ENCODE measurements around the gene SOCS1.

SOCS1 gene

DNA sequence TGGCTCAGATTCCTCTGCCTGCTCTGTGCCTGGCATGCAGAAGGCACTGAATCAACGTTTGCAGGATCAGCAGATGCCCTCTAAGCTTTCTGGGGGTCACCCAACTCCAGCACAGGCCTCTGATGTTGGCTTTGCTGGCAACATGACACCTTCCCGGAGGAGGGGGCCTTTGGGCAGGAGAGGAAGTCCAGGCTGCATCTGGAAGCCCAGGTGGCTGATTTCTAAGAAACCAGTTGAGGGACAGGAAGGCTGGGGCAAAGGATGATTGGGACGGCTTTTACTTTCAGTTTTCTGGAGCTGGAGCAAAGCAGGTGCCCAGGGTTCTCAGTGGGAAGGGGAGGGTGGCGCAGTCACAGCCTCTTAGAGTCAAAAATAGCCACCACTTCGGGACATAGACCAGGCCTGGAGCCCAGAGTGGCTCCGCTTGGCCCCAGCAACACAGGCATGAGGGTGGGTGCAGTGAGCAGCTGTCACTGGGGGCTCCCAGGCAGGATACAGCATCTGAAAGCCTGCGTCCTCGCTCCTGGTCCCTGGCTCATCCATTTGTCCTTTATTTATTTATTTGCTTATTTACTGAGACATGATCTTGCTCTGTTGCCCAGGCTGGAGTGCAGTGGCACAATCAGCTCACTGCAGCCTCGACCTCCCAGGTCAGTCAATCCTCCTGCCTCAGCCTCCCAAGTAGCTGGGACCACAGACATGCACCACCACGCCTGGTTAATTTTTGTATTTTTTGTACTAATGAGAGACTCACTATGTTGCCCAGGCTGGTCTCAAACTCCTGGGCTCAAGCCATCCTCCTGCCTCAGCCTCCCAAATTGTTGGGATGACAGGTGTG lies 15.1 kb downstream of the SOCS1 start:
- Histone ChIP-seq H3K9me3 (ENCODE audit: control insufficient read depth, insufficient read depth, low read length) (no peaks in the 10 kb centered on the region), H3K4me1 (ENCODE audit: control insufficient read depth, low read length) (peaks cover 4% of the 10 kb centered on the region), H3K79me2 (ENCODE audit: control insufficient read depth, low read length) (no peaks in the 10 kb centered on the region), H3K9me2 (replicated peaks; ENCODE audit: control insufficient read depth, low read length) (no peaks in the 10 kb centered on the region), H3K4me3 (ENCODE audit: low read length) (no peak overlapping the region), H3K36me3 (ENCODE audit: control insufficient read depth, low read length) (no peaks in the 10 kb centered on the region), H3K27ac (ENCODE audit: low read depth, low read length) (no peak overlapping the region), H3K27me3 (ENCODE audit: control insufficient read depth, low read length) (peaks cover 39% of the 10 kb centered on the region), H3F3A (ENCODE audit: control insufficient read depth, insufficient read depth) (no peaks in the 10 kb centered on the region), H3K4me2 (ENCODE audit: low read length) (no peak overlapping the region), H4K20me1 (ENCODE audit: control insufficient read depth, insufficient read depth, low read depth, low read length) (no peaks in the 10 kb centered on the region; the same call in 1 of the 2 replicates)
- TF ChIP-seq, protein P1, sequence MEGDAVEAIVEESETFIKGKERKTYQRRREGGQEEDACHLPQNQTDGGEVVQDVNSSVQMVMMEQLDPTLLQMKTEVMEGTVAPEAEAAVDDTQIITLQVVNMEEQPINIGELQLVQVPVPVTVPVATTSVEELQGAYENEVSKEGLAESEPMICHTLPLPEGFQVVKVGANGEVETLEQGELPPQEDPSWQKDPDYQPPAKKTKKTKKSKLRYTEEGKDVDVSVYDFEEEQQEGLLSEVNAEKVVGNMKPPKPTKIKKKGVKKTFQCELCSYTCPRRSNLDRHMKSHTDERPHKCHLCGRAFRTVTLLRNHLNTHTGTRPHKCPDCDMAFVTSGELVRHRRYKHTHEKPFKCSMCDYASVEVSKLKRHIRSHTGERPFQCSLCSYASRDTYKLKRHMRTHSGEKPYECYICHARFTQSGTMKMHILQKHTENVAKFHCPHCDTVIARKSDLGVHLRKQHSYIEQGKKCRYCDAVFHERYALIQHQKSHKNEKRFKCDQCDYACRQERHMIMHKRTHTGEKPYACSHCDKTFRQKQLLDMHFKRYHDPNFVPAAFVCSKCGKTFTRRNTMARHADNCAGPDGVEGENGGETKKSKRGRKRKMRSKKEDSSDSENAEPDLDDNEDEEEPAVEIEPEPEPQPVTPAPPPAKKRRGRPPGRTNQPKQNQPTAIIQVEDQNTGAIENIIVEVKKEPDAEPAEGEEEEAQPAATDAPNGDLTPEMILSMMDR (IDR thresholded peaks at IDR 0.05; ENCODE audit: low read depth, low read length, poor library complexity, severe bottlenecking): no peak
- TF ChIP-seq EZH2phosphoT487 (IDR thresholded peaks at IDR 0.05; ENCODE audit: borderline replicate concordance, low read length): no peak

DNA sequence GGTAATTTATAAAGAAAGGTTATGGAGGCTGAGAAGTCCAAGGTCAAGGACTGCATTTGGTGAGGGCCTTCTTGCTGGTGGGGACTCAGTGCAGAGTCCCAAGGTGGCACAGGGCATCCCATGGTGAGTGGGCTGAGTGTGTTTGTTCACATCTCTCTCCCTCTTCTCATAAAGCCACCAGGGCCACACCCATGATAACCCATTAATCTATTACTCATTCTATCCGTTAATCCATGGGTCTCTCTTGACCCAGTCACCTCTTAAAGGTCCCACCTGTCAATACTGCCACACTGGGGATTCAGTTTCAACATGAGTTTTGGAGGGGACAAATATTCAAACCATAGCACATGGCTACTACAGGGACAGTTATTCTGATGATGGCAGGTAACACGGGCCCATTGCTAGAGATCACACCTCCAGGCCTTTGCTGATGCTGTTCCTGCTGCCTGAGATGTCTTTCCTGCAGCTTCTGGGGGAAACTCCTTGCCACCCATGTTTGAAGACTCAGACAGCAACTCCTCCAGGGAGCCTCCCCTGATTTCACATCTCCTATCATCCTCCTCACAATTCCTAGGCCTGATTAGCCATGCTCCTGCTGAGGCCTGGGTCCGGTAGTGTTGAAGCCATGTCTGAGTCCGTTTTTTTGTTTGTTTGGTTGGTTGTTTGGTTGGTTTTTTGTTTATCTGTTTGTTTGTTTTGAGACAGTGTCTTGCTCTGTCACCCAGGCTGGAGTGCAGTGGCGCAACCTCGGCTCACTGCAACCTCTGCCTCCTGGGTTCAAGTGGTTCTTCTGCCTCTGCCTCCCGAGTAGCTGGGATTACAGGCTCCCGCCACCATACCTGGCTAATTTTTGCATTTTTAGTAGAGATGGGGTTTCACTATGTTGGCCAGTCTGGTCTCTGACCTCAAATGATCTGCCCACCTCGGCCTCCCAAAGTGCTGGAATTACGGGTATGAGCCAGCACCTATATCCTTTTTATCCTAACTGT lies 16.1 kb downstream of the SOCS1 start:
- Histone ChIP-seq H3K36me3 (ENCODE audit: control insufficient read depth, low read length) (no peaks in the 10 kb centered on the region), H4K20me1 (ENCODE audit: control insufficient read depth, insufficient read depth, low read depth, low read length) (no peaks in the 10 kb centered on the region), H3F3A (ENCODE audit: control insufficient read depth, insufficient read depth) (no peaks in the 10 kb centered on the region), H3K4me3 (ENCODE audit: low read length) (no peak overlapping the region), H3K27me3 (ENCODE audit: control insufficient read depth, low read length) (peaks cover 34% of the 10 kb centered on the region), H3K9me2 (replicated peaks; ENCODE audit: control insufficient read depth, low read length) (no peaks in the 10 kb centered on the region), H3K4me1 (ENCODE audit: control insufficient read depth, low read length) (peaks cover 4% of the 10 kb centered on the region), H3K4me2 (ENCODE audit: low read length) (no peak overlapping the region), H3K27ac (ENCODE audit: low read depth, low read length) (no peak overlapping the region), H3K9me3 (ENCODE audit: control insufficient read depth, insufficient read depth, low read length) (no peaks in the 10 kb centered on the region), H3K79me2 (ENCODE audit: control insufficient read depth, low read length) (no peaks in the 10 kb centered on the region)
- TF ChIP-seq EZH2phosphoT487 (IDR thresholded peaks at IDR 0.05; ENCODE audit: borderline replicate concordance, low read length): no peak
- TF ChIP-seq, protein P1 (IDR thresholded peaks at IDR 0.05; ENCODE audit: low read depth, low read length, poor library complexity, severe bottlenecking): no peak

DNA sequence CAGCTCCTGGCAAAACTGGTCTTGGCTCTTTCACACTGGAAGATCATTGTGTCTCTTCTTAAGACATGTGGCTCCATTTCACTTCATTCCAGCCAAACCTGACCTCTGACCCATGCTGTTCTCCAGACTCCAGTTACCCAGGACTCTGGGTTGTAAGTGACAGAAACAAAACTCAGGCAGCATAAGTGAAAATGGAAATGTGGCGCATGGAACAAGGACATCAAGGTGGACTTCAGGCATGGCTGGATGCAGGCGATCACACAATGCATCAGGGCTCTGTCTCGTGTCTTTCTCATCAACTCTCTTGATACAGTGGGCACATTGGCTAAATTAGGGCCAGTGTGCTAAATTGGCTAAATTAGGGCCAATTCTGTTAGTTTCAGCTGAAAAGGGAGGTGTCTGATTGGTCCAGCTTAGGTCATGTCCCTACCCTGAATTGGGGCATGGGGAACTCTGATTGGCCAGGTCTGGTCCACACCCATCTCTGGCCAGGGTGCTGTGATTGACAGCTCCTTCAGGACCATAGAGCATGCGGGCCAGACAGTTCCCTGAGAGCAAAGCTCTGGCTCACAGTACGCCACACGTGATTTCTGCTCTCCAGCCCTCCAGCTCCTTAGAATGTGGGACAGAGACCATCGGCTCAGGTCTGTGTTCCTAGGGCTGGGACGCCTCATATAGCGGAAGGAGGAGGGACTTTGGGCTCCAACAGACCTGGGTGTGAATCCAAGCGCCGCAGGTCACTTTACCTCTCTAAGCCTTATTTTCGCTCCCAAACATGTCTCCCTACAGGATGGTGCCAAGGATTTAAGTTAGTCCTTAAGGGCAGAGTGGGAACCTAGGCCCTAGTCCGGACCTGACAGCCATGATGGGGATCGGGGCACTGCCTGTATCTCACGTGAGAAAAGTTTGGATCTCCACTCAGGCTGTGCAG lies 17.5 kb downstream of the SOCS1 start:
- H3K79me2 ChIP-seq (ENCODE audit: control insufficient read depth, low read length): no peaks in the 10 kb centered on the region
- H4K20me1 ChIP-seq (ENCODE audit: control insufficient read depth, insufficient read depth, low read depth, low read length): no peaks in the 10 kb centered on the region
- peaks cover 11% of the 10 kb centered on the region for H3K4me1 ChIP-seq (ENCODE audit: control insufficient read depth, low read length)
- peaks cover 27% of the 10 kb centered on the region for H3K27me3 ChIP-seq (ENCODE audit: control insufficient read depth, low read length)
- H3K9me2 ChIP-seq (replicated peaks; ENCODE audit: control insufficient read depth, low read length): no peaks in the 10 kb centered on the region
- no peaks in the 10 kb centered on the region for H3K36me3 ChIP-seq (ENCODE audit: control insufficient read depth, low read length)
- H3K9me3 ChIP-seq (ENCODE audit: control insufficient read depth, insufficient read depth, low read length): no peaks in the 10 kb centered on the region
- no peaks in the 10 kb centered on the region for H3F3A ChIP-seq (ENCODE audit: control insufficient read depth, insufficient read depth)
- no peak overlapping the region for H3K4me2 ChIP-seq (ENCODE audit: low read length)
- TF ChIP-seq EZH2phosphoT487 (IDR thresholded peaks at IDR 0.05; ENCODE audit: borderline replicate concordance, low read length): no peak
- TF ChIP-seq, protein P1 (IDR thresholded peaks at IDR 0.05; ENCODE audit: low read depth, low read length, poor library complexity, severe bottlenecking): no peak
- no peak overlapping the region for H3K4me3 ChIP-seq (ENCODE audit: low read length)
- H3K27ac ChIP-seq (ENCODE audit: low read depth, low read length): no peak overlapping the region
